Heart left ventricle (tissue), 16 donors: ENCODE measurements around the gene LONRF2. TPM values are rescaled to one million over a fixed set of nuclear protein-coding genes. Genes with fewer than 3 reads are reported as not detected.

Experiments
- ATAC-seq, 4 donors: fragments of 200-7000 bp; cut with Tn5 transposase; one replicate each; pipeline ENCODE4 v1.9.1; 2020 to 2022; ENCODE audit warnings: moderate library complexity in 4 of 4, mild to moderate bottlenecking in 3 of 4, moderate number of reproducible peaks in 1 of 4
- DNase-seq, 5 donors: peaks; one replicate each; pipeline ENCODE4 v3.0.0-alpha.2; 2020
- H3K27ac ChIP-seq, 12 donors: fragments of 200-600 bp; sonication (generic) in 4 of 12; one replicate each; pipeline versions ENCODE4 v1.5.0 to v1.8.0; 2016 to 2022; ENCODE audit warnings: mild to moderate bottlenecking in 2 of 12
- H3K27me3 ChIP-seq, 9 donors: fragments of 200-600 bp; sonication (generic) in 2 of 9; one replicate each; pipeline versions ENCODE4 v1.5.1 to v1.8.0; 2016 to 2022; ENCODE audit warnings: mild to moderate bottlenecking in 3 of 9
- H3K36me3 ChIP-seq, 9 donors: fragments of 200-600 bp; sonication (generic) in 2 of 9; one replicate each; pipeline versions ENCODE4 v1.5.0 to v1.8.0; 2018 to 2022; ENCODE audit warnings: mild to moderate bottlenecking in 2 of 9
- H3K4me1 ChIP-seq, 12 donors: fragments of 200-600 bp; sonication (generic) in 4 of 12; one replicate each; pipeline versions ENCODE4 v1.5.0 to v1.8.0; 2016 to 2022; ENCODE audit warnings: mild to moderate bottlenecking in 3 of 12
- H3K4me3 ChIP-seq, 12 donors: fragments of 200-600 bp; sonication (generic) in 4 of 12; one replicate each; pipeline versions ENCODE4 v1.5.0 to v1.8.0; 2017 to 2022; ENCODE audit warnings: mild to moderate bottlenecking in 9 of 12, moderate library complexity in 4 of 12
- H3K9me3 ChIP-seq, 12 donors: fragments of 200-600 bp; sonication (generic) in 4 of 12; one replicate each; pipeline versions ENCODE4 v1.5.0 to v1.8.0; 2016 to 2022; ENCODE audit warnings: mild to moderate bottlenecking in 1 of 12
- POLR2A ChIP-seq, 2 donors: fragments of 450-650 bp; IDR thresholded peaks; one replicate each; pipeline ENCODE4 v1.6.1; 2017; ENCODE audit warnings: antibody characterized with exemption in 2 of 2, mild to moderate bottlenecking in 2 of 2, moderate library complexity in 2 of 2
- WGBS, 4 donors: extraction: QIAGEN DNeasy Blood & Tissue Kit in 2 of 4; methylation state at CpG; one replicate each; pipeline versions ENCODE4 v1.1.5 to v1.1.7; 2013 to 2018; 5-methylcytosine and 5-hydroxymethylcytosine counted together
- intact Hi-C, 10 donors: fragments of 100-400 bp; cut with DNase I; formaldehyde crosslinking; loops; one replicate each; pipeline versions ENCODE4 v1.11.1 to v1.14.2; 2022
- polyA plus RNA-seq, 2 donors: library from polyadenylated mRNA; stranded (reverse); fragments of 200-250 nt; gene quantifications; one replicate each; pipeline ENCODE4 v1.2.3, GENCODE V29; 2013
- total RNA-seq, 9 donors: library from RNA; depleted of rRNA in 2 of 9; stranded (reverse); fragments of >200 nt in 2 of 9; fragmentation: NEBNext Ultra II Directional in 3 of 9; extraction: Animal tissue kit (Norgen Biotek cat#: 25700) in 3 of 9; gene quantifications; one replicate each; pipeline versions ENCODE4 v1.1.0 to v1.2.4, GENCODE V29; 2016 to 2023
- TF ChIP-seq, protein P1 (sequence below), 12 donors: fragments of 200-600 bp; sonication (generic) in 4 of 12; IDR thresholded peaks; one replicate each; pipeline versions ENCODE4 v1.5.0 to v1.8.0; 2018 to 2022; ENCODE audit warnings: antibody characterized with exemption in 12 of 12, mild to moderate bottlenecking in 5 of 12
- donor health status: ischemic (EF 13 %, LVEDD 7.1; RV severe dilation, severe dysfunction).
- donor health status: healthy with polysubstance abuse.
- donor health status: DM: no; HTN: yes; CAD: no.
- donor health status: DM: no; HTN: no; CAD: no.
- donor health status: ischemic (EF 25% LVEDD 6.9; RV normal size, moderate dysfunction).
- donor health status: ischemic (EF 25% LVEDD 5.7; RV mildly dilated, moderate dysfunction).
- donor health status: healthy.
- donor health status: DM: yes; HTN: yes; CAD: no.
- donor health status: ischemic (EF 35%, LVEDD 5.7; RV mildly dilated, moderate dysfunction).
- donor health status: nonischemic (EF 11% LVEDD 7.7; RV severe dilation, severe dysfunction).
- donor health status: DM: yes; HTN: yes; CAD: no.
- donor health status: PGD.
- donor health status: ischemic (EF 29% LVEDD 5.4; RV normal size, mild dysfunction).
- donor health status: nonischemic (EF 23%, LVEDD 6.1; RV moderate dilation, normal function).

LONRF2 gene
- total and polyA plus RNA-seq, 11 donors = 2.4 to 29.7 (median 16.5) TPM

GRCh38 chr2:100269889-100270288, 52.4 kb downstream of the LONRF2 start:
- TF ChIP-seq, protein P1, sequence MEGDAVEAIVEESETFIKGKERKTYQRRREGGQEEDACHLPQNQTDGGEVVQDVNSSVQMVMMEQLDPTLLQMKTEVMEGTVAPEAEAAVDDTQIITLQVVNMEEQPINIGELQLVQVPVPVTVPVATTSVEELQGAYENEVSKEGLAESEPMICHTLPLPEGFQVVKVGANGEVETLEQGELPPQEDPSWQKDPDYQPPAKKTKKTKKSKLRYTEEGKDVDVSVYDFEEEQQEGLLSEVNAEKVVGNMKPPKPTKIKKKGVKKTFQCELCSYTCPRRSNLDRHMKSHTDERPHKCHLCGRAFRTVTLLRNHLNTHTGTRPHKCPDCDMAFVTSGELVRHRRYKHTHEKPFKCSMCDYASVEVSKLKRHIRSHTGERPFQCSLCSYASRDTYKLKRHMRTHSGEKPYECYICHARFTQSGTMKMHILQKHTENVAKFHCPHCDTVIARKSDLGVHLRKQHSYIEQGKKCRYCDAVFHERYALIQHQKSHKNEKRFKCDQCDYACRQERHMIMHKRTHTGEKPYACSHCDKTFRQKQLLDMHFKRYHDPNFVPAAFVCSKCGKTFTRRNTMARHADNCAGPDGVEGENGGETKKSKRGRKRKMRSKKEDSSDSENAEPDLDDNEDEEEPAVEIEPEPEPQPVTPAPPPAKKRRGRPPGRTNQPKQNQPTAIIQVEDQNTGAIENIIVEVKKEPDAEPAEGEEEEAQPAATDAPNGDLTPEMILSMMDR (IDR thresholded peaks at IDR 0.05) = no peak
- no peak for TF ChIP-seq POLR2A (IDR thresholded peaks at IDR 0.05)
- Histone ChIP-seq H3K27me3 (no peaks in the 10 kb centered on the region), H3K9me3 (no peaks in the 10 kb centered on the region), H3K27ac (no peak overlapping the region), H3K36me3 (peaks cover 0 to 5% (median 0%) of the 10 kb centered on the region in 9 donors), H3K4me1 (peaks cover 0 to 13% (median 0%) of the 10 kb centered on the region in 12 donors), H3K4me3 (no peak overlapping the region)
- intact Hi-C loops = no loop called here
- DNase-seq (no peak), ATAC-seq (no peak)
- 74 to 91% (median 86%) methylated on average over 5 of the region's 5 CpGs for WGBS, 4 donors

DNA sequence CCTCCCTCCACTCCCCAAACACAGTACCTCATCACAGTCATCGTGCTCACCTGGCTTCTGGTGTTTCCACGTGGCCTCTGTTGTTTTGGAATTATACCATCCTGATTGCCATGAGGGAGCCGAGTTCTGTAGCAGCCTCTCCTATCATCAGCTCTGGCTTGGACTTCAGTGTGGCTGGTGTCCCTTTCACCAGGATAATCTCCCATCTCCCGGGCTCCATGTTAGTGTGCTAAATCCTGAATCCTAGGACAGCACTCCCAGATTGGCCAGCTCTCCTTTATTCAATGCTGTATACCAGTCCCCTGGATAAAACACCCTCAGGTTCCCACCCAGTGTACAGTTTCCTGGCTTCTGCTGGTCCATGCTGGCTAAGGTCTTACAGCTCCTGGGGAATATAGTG, 53.3 kb downstream of the LONRF2 start:
- no peak for ATAC-seq
- no peaks in the 10 kb centered on the region for H3K9me3 ChIP-seq
- H3K27ac ChIP-seq = no peak overlapping the region
- no peak overlapping the region for H3K4me3 ChIP-seq
- intact Hi-C loops = no loop called here
- no peaks in the 10 kb centered on the region for H3K27me3 ChIP-seq
- WGBS, 4 donors = 86 to 94% (median 87%) methylated on average over 4 of the region's 4 CpGs
- DNase-seq = no peak
- no peaks in the 10 kb centered on the region for H3K36me3 ChIP-seq
- H3K4me1 ChIP-seq = peaks cover 0 to 13% (median 0%) of the 10 kb centered on the region in 12 donors
- no peak for TF ChIP-seq POLR2A (IDR thresholded peaks at IDR 0.05)
- TF ChIP-seq, protein P1 (IDR thresholded peaks at IDR 0.05) = no peak

DNA sequence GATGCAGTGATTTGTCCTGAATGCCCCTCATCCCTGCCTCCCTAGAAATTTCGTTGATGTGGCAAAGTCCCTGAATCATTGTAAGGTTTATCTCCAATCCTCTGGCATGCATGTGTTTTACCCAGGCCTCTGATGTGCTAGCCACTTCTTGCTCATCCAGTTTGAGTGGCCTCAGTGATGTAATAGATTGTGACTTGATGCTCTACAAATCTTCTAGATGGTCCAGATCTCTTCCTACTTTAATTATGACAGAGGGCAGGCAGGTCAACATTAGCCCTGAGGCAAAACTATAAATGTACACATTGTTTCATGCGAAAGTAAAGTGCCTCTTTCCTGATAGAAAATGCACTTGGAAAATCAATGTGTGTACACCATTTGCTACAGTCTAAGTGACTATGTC, 54.5 kb downstream of the LONRF2 start:
- ATAC-seq = no peak
- intact Hi-C loops = no loop called here
- TF ChIP-seq POLR2A (IDR thresholded peaks at IDR 0.05) = no peak
- TF ChIP-seq, protein P1 (IDR thresholded peaks at IDR 0.05) = no peak
- WGBS, 4 donors = 76 to 93% (median 78%) methylated on average over 2 of the region's 2 CpGs
- H3K9me3 ChIP-seq = no peaks in the 10 kb centered on the region
- no peaks in the 10 kb centered on the region for H3K36me3 ChIP-seq
- no peak for DNase-seq
- no peak overlapping the region for H3K4me3 ChIP-seq
- peaks cover 0 to 7% (median 0%) of the 10 kb centered on the region in 12 donors for H3K4me1 ChIP-seq
- H3K27me3 ChIP-seq = no peaks in the 10 kb centered on the region
- H3K27ac ChIP-seq = no peak overlapping the region

- Histone ChIP-seq H3K4me3 (no peak overlapping the region), H3K27me3 (no peaks in the 10 kb centered on the region), H3K4me1 (peaks cover 0 to 16% (median 0%) of the 10 kb centered on the region in 12 donors), H3K36me3 (no peaks in the 10 kb centered on the region), H3K27ac (no peak overlapping the region), H3K9me3 (no peaks in the 10 kb centered on the region)
- TF ChIP-seq, protein P1 (IDR thresholded peaks at IDR 0.05) = no peak
- no peak for TF ChIP-seq POLR2A (IDR thresholded peaks at IDR 0.05)
- ATAC-seq (no peak), DNase-seq (no peak)
- WGBS, 4 donors = 90 to 95% (median 94%) methylated on average over 6 to 7 of the region's 7 CpGs
- intact Hi-C loops = no loop called here
These were observed 56.2 kb downstream of the LONRF2 start for GRCh38 chr2:100266126-100266525.
